Activated CD8-positive, alpha-beta memory T cell treated with anti-CD3 and anti-CD28 coated beads, Interleukin-2, amount 50 U/mL, for 4 hours (primary cell): ENCODE data around the gene CHRNB1.

Experiments
- DNase-seq: peaks from one replicate; pipeline ENCODE4 v3.0.0-alpha.2; 2020

Gene CHRNB1

DNA sequence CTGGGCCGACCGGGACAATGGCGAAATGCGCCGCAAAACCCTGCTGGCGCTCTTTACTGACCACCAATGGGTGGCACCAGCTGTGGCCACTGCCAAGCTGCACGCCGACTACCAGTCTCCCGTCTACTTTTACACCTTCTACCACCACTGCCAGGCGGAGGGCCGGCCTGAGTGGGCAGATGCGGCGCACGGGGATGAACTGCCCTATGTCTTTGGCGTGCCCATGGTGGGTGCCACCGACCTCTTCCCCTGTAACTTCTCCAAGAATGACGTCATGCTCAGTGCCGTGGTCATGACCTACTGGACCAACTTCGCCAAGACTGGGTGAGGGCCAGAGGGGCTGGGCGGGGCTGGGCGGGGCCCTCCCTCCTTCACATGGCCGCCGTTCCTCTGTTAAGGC is 29.1 kb upstream of the CHRNB1 start:
- no peak for DNase-seq

DNA sequence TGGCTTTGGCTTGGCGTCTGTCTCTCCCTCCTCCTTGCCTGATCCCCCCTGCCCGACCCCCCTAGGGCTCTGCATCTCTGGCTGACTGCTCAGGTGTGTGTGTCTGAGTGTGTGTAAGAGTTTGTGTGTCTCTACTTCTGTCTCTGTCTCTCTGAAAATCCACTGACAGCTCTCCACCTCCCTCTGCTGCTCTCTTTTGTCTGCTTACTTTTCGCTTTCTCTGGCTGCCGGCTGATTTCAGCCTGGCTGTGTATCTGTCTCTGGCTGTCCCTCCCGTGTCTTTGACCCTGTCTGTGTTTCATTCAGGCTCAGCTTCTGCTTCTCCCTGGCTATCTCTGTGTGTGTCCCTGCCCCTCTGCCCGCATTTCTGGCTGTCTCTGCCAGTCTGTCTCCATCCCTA is 28.5 kb upstream of the CHRNB1 start:
- no peak for DNase-seq

DNA sequence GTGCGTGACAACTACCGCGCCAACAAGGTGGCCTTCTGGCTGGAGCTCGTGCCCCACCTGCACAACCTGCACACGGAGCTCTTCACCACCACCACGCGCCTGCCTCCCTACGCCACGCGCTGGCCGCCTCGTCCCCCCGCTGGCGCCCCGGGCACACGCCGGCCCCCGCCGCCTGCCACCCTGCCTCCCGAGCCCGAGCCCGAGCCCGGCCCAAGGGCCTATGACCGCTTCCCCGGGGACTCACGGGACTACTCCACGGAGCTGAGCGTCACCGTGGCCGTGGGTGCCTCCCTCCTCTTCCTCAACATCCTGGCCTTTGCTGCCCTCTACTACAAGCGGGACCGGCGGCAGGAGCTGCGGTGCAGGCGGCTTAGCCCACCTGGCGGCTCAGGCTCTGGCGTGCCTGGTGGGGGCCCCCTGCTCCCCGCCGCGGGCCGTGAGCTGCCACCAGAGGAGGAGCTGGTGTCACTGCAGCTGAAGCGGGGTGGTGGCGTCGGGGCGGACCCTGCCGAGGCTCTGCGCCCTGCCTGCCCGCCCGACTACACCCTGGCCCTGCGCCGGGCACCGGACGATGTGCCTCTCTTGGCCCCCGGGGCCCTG is 27.7 kb upstream of the CHRNB1 start:
- no peak for DNase-seq

DNA sequence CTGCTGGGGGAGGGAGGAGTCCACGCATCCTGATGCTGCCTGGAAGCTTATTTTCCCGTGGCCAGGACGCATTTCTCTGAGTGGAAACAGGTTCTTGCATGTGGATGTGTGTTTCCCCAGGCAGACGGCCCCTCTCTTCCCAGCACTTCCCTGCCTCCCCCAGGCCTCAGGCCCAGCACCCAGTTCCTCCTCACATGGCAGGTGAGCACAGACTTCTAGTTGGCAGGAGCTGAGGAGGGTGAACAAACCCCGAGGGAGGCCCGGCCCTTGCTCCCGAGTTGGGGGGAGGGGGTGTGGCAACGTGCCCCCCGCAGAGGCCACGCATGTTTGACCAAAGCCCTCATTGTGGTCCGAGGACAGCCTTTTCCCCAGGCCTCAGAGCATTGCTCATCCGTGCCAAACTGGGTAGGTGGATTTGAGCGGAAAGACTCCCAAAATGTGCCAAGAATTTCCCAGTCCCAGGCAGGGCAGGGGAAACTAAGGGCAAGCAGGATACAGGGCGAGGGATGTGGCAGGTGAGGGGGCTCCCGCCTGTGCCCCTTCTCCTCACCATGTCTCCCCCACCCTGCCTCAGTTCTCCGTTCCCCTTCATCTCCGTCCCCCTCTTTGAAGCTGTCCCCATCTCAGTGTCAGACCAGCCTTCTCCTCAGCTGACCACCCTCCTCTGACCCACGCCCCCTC is 26.2 kb upstream of the CHRNB1 start:
- DNase-seq: no peak

DNA sequence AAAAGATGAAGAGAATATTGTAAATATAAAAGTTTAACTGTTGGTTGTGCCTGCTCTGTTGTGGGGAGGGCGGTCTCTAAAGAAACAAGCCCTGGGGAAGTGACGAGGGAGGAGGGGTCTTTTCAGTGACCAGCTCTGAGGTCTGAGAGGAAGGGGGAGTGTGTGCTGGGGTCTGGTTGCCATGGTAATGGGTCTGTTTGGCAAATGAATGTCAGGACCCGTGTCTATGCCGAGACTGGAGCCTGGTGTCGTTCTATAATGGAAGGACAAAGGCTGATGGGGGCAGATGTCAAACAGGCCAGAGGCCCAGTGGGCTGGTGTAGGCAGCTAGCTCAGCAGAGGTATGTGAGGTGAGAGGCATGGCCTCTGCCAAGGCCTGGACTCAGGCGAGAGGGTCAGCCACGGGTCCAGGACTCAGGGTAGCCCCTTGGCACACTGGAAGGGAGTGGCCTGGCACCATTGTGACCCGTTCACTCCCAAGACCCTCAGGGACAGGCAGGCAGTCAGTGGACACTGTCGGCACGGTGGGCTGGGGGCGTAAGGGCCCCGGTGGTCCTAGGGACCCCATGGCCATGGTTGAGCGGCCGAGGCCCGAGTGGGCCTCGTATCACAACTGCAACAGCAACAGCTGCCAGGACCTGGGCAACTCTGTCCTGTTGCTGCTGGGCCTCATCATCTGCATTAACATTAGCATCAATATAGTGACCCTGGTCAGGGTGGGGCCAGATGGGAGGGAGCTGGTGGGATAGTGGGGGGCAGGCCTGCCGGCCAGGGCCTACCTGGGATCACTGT is 24.8 kb upstream of the CHRNB1 start, which contains the start of gene SPEM1:
TSS of gene SPEM1 (plus strand) at position 506 of the 792 bp plus-strand sequence. CDS start at position 567, 61 bp downstream.
- no peak for DNase-seq

DNA sequence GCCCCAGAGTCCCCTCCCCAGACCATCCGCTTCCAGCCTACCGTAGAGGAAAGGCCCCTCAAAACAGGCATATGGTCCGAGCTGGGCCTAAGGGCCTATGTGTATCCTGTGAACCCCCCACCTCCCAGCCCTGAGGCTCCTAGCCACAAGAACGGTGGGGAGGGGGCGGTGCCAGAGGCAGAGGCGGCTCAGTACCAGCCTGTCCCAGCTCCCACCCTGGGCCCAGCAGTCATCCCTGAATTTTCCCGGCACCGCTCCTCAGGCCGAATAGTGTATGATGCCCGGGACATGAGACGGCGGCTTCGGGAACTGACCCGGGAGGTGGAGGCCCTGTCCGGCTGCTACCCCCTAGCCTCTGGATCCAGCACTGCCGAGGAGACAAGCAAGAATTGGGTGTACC is 23.7 kb upstream of the CHRNB1 start:
- no peak for DNase-seq

DNA sequence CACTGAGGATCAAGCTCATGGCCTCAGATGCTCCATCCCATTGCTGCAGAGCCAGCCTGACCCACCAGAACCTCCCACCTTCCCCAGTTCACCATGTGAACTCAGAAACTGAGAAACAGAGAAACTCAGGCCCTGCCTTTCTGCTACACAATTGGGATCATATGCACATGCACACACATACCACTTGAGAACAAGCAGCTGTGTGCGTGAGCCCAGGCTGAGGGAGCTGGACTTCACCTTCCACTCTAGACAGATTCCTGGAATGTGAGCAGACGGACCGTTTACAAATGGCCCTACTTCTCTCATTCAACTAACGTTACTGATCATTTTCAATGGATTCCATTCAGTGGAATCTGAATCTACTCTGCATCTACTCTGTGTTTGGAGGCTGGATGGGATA is 21.2 kb upstream of the CHRNB1 start:
- no peak for DNase-seq

DNA sequence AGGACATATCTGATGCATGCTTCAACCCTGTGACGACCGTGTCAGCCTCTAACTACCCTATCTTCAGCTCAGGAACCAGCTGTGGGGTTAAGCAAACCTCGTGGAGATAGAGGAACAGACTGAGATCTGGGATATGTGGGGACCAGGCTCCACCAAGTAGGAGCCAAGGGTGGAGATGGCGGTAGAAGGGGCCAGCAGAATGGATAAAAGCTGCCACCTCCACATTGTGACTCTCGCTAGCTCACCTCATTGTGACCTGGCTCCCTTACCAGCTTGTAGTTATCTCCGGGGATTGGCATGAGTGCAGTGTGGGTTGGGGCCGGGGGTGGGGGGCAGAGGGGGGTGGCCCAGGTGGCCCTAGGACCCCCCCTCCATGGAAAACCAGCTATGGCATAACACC is 19.5 kb upstream of the CHRNB1 start, which contains the start of gene SPEM2:
TSS of gene SPEM2 (plus strand) at position 301 of the 400 bp plus-strand sequence. CDS start at position 374, 73 bp downstream.
- no peak for DNase-seq

DNA sequence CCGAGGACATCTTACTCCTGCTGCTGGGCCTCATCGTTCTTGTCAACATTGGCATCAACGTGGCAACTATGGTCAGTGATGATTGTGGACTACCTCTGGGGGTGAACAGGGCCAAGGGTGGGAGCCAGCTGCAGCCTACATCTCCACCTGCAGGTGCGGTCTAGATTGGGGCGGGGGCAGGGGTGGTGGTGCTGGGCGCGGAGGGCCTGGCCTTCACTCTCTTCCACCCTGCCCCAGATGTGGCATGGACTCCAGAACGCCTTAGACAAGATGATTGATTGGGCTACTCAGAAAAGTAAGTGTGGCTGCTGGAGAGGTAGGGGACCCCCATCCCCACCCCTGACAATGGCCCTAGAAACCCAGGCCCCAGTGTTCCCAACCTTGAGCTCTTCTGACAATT is 19.1 kb upstream of the CHRNB1 start:
- no peak for DNase-seq

DNA sequence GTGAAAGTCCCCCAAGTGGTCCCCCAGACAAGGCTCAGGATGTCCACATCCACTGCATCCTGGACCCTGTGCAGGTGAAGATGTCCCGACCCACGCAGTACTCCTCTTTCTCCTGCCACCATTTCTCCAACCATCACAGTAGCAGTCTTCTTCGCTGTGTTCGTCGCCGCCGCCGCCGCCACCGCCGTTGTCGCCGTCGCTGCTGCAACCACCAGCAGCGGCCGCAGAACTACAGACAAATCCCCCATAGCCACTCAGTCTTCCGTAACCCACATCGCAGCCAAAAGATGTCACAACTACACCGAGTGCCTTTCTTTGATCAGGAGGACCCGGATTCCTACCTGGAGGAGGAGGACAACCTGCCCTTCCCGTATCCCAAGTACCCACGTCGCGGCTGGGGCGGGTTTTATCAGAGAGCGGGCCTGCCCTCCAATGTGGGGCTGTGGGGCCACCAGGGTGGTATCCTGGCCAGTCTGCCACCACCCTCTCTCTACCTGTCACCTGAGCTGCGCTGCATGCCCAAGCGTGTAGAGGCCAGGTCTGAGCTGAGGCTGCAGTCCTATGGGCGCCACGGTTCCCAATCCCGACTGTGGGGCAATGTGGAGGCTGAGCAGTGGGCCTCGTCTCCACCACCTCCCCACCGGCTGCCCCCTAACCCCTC is 18.5 kb upstream of the CHRNB1 start:
- DNase-seq: no peak

DNA sequence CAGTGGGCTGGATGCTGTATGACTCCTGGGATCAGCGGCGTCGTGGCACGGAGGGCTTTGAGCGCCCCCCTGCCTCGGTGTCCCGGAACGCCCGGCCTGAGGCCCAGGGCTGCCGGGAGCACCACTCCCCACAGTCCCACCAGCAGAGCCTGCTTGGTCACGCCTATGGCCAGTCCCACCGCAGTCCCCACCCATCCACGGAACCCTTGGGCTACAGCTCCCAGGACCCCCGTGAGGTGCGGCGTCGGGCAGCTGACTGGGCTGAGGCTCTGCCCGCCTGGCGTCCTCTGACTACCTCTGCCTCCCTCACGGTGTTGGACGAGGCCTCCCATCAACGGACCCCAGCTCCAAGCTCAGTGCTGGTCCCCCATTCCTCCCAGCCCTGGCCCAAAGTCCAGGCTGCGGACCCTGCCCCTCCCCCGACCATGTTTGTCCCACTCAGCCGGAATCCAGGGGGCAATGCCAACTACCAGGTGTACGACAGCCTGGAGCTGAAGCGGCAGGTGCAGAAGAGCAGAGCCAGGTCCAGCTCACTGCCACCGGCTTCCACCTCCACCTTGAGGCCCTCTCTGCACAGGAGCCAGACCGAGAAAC is 17.9 kb upstream of the CHRNB1 start:
- DNase-seq: no peak

DNA sequence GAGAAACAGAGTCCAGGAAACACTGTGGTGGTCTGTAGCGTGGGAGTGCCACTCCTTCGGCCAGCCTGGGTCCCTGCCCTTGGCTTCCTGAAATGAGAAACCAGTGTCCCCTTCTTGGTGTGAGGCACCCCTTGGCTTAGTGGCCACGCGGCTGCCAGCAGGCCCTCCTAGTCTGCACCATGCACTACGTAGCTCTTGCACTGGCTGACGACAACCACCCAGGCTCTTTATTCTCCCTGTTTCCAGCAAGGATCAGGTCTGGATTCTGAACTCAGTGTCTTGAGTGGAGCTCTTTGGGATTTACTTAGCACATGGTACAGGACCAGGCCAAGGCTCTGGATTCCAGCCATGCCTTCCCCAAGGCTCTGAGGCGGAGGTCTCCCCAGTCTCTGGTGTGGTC is 17.3 kb upstream of the CHRNB1 start:
- DNase-seq: no peak

DNA sequence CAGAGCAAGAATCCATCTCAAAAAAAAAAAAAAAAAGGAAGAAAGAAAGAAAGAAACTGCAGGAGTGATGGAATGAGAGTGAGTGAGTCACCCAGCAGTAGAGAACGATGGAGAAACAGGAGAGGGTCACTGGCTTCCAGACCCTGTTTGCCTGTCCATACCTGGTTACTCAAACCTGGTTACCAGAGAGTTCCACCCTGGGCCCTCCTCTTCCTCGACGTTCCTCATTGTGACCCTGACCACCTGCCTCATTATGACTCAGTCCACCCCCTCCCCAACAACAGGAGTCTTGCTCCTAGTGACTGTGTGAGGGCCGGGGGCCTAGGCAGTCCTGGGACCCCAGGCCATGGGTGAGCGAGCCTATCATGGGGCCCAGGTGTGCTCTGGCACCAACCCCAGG is 16.3 kb upstream of the CHRNB1 start, which contains the start of gene SPEM3:
TSS of gene SPEM3 (plus strand) at position 301 of the 400 bp plus-strand sequence. CDS start at position 347, 46 bp downstream.
- no peak for DNase-seq

DNA sequence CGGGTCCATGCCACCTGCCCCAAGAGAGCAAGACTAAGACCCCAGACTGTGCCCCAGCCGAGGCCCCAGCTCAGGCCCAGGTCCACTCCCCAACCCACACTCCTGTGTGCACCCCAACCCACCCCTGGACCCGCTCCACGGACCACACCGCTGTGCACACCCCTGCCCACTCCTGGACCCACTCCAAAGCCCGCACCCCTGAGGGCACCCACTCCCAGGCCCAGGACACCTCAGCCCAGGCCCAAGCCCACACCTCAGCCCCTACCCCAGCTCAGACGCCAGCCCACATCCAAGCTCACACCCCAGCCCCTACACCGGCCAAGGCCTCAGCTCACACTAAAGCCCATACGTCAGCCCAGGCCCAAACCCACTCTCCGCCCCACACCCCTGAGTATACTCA is 15.1 kb upstream of the CHRNB1 start:
- no peak for DNase-seq

DNA sequence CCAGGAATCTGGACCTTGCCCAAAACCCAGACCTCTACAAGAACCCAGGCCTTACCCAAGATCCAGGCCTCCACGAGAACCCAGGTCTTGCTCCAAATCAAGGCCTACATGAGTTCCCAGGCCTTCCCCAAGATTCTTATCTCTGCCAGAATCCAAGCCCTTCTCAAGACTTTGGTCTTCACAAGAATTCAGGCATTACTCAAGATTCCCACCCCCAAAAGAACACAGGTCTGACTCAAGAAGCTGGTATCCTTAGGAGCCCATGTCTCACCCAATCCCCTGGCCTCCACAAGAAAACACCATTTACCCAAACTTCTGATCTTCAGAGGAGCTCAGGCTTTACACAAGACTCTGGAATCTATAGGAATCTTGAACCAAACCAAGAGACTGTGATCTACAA is 13.6 kb upstream of the CHRNB1 start:
- no peak for DNase-seq

DNA sequence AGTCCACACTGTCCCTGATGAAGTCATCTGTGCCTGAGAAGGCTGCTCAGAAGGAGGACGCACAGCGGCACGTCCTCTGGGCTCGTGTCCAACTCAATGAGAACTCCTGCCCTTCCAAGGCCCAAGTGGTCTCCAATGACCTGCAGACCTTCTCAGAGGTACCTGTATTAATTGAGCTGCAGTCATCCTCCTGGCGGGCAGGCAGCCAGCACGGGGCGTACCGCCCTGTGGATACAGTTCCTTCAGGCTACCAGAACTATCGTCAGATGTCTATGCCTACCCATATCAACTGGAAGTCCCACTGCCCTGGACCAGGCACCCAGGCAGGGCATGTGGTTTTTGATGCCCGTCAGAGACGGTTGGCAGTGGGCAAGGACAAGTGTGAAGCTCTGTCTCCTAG is 12.6 kb upstream of the CHRNB1 start:
- DNase-seq: no peak

DNA sequence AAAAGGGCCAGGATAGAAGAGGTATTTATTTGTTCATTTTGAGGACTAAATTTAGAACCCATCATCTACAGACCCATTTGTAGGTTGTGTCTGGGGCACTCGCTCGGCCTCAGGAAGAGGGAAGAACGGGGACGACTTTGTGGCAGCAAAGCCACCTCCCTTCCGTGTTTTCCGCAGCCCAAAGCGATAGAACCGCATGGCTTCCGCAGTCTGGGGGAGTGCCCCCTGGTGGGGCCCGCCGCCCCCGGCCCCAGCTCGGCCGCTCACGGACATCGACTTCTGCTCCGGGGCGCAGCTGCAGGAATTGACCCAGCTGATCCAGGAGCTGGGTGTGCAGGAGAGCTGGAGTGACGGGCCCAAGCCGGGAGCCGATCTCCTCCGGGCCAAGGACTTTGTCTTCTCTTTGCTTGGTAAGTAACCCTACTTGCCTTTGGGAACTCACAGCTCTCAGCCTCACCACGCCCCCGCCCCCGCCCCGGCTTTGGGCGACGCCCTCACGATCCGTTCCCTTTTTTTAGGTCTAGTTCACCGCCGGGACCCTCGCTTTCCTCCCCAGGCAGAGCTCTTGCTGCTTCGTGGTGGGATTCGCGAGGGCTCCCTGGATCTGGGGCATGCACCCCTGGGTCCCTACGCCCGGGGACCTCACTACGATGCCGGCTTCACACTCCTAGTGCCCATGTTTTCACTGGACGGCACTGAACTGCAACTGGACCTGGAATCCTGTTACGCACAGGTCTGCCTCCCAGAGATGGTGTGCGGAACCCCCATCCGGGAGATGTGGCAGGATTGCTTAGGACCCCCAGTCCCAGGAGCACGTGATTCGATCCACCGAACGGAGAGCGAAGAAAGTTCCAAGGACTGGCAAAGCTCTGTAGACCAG is 8.9 kb upstream of the CHRNB1 start:
- peak; percentile 54 for DNase-seq

DNA sequence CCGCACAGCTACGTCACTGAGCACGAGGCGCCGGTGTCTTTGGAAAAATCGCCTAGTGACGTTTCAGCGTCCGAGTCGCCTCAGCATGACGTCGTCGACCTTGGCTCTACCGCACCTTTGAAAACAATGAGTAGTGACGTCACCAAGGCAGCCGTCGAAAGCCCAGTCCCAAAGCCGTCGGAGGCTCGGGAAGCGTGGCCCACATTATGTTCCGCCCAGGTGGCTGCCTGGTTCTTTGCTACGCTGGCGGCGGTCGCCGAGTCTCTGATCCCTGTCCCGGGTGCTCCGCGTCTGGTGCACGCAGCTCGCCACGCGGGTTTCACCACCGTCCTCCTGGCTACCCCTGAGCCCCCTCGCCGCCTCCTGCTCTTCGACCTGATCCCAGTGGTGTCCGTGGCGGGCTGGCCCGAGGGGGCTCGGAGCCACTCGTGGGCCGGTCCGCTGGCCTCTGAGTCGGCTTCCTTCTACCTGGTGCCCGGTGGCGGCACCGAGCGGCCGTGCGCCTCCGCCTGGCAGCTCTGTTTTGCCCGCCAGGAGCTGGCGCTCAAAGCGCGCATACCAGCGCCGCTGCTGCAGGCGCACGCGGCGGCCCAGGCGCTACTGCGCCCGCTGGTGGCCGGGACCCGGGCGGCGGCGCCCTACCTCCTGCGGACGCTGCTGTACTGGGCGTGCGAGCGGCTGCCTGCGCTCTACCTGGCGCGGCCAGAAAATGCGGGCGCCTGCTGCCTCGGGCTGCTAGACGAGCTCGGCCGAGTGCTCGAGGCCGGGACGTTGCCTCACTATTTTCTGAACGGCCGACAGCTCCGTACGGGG is 8.1 kb upstream of the CHRNB1 start:
- peak; percentile 84 for DNase-seq

DNA sequence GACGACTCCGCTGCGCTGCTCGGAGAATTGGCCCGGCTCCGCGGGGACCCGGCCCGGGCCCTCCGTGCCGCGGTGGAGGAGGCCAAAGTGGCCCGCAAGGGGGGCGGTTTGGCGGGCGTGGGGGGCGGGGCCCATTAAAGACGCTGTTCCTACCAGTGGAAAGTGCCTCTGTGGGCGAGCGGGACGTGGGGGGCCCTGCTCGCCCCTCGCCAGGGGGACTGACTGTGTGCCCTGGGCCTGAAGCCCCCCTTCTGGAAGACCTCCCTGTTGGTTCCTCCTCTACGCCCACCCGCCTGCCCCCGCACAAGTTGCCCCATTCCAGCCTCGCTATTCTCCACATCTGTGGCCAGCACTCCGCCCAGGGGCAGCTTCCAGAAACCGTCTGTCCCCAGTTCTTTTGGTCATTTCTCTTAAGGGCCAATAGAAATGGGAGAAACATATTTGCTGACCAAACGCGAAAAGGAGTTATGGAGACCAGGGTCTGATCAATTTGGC is 7.4 kb upstream of the CHRNB1 start:
- no peak for DNase-seq

DNA sequence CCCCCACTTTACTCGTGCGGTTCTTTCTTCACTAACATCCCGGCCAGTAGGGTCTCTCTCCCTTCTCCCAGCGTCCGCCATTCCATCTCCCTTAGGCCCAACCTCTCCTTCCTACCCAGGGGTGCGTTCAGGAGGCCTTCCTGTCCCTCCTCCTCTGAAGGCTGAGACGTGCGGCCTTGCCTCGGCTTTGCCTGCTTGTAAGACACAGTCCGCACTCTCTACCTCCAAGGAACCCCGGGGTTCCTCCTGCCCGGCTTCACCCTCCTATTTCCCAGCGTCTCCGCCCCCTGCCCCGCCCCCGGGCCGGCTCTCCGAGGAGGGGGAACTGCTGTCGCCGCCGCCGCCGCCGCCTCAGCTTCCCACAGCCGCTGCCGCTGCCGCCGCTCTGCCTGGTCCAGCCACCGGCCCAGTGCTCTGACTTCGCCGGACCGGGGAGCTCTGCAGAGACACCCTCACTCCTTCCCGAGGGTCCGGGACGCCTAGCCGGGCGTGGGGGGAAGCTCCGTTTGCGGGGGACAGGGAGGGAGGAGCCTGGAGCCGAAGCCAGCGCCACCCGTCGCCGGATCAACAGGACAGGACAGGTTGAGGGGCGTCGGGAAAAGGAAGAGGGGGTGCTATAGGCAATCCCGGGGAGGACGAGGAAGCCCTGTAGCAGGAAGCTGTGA is 6.8 kb upstream of the CHRNB1 start:
- DNase-seq: peak; percentile 70
